Neuronal stem cell (in vitro differentiated cells): ENCODE results near the gene ANO6.

Experiments
- DNase-seq: peaks from one replicate; pipeline ENCODE4 v3.0.0-alpha.2; 2013; ENCODE audit warnings: low spot score
- H2AFZ ChIP-seq: one replicate; pipeline ENCODE4 v1.6.1; 2013; ENCODE audit warnings: mild to moderate bottlenecking, low read length, inconsistent platforms
- H2AK5ac ChIP-seq: 2 replicates; pipeline ENCODE4 v1.6.1; 2013; ENCODE audit warnings: low read depth, mild to moderate bottlenecking, inconsistent platforms, low read length, moderate library complexity, mixed read lengths
- H2BK120ac ChIP-seq: 2 replicates; pipeline ENCODE4 v1.6.1; 2013; ENCODE audit warnings: low read depth, mild to moderate bottlenecking, inconsistent platforms, low read length, moderate library complexity, mixed read lengths
- H2BK12ac ChIP-seq: one replicate; pipeline ENCODE4 v1.6.1; 2013; ENCODE audit warnings: low read length, inconsistent platforms
- H2BK15ac ChIP-seq: 2 replicates; pipeline ENCODE4 v1.6.1; 2013; ENCODE audit warnings: mild to moderate bottlenecking, low read length, inconsistent platforms, mixed read lengths
- H2BK5ac ChIP-seq: one replicate; pipeline ENCODE4 v1.6.1; 2013; ENCODE audit warnings: inconsistent platforms, mild to moderate bottlenecking, low read length, moderate library complexity
- H3K14ac ChIP-seq: one replicate; pipeline ENCODE4 v1.6.1; 2013; ENCODE audit warnings: low read length, inconsistent platforms
- H3K18ac ChIP-seq: 2 replicates; pipeline ENCODE4 v1.6.1; 2013; ENCODE audit warnings: low read length, inconsistent platforms
- H3K23ac ChIP-seq: 2 replicates; pipeline ENCODE4 v1.6.1; 2013; ENCODE audit warnings: low read depth, mild to moderate bottlenecking, mixed read lengths, low read length, inconsistent platforms; ENCODE audit not compliant: poor library complexity
- H3K27ac ChIP-seq: replicated peaks from 3 replicates; pipeline ENCODE4 v1.5.1; 2013; ENCODE audit warnings: low read length, inconsistent platforms
- H3K27me3 ChIP-seq, 3 experiments: 2 replicates each; pipeline ENCODE4 v1.6.1; 2013; ENCODE audit warnings: low read length in 3 of 3, mild to moderate bottlenecking in 2 of 3, inconsistent platforms in 1 of 3, low read depth in 1 of 3, mixed read lengths in 1 of 3, moderate library complexity in 1 of 3; ENCODE audit not compliant: control insufficient read depth in 3 of 3, insufficient read depth in 3 of 3
- H3K36me3 ChIP-seq, 2 donors: replicated peaks in 1 of 2; 2 replicates each; pipeline ENCODE4 v1.6.1; 2013; ENCODE audit warnings: low read length in 2 of 2; ENCODE audit not compliant: control insufficient read depth in 2 of 2, insufficient read depth in 2 of 2
- H3K4ac ChIP-seq: 2 replicates; pipeline ENCODE4 v1.6.1; 2013; ENCODE audit warnings: inconsistent platforms, mild to moderate bottlenecking, low read length, moderate library complexity
- H3K4me1 ChIP-seq, 2 donors: 1 replicate in 1 of 2; 2 replicates in 1 of 2; pipeline ENCODE4 v1.6.1; 2013; ENCODE audit warnings: low read length in 2 of 2, low read depth in 1 of 2; ENCODE audit not compliant: control insufficient read depth in 2 of 2, insufficient read depth in 1 of 2
- H3K4me2 ChIP-seq: one replicate; pipeline ENCODE4 v1.6.1; 2013; ENCODE audit warnings: mild to moderate bottlenecking, low read length, inconsistent platforms; ENCODE audit not compliant: insufficient read depth, poor library complexity, severe bottlenecking
- H3K4me3 ChIP-seq, 2 donors: 2 replicates each; pipeline ENCODE4 v1.5.1; 2013; ENCODE audit warnings: low read length in 2 of 2, mild to moderate bottlenecking in 2 of 2, inconsistent platforms in 1 of 2, moderate library complexity in 1 of 2
- H3K79me1 ChIP-seq: one replicate; pipeline ENCODE4 v1.6.1; 2013; ENCODE audit warnings: low read depth, mild to moderate bottlenecking, inconsistent platforms, low read length, moderate library complexity
- H3K9ac ChIP-seq: one replicate; pipeline ENCODE4 v1.6.1; 2013; ENCODE audit warnings: mild to moderate bottlenecking, low read depth, low read length, inconsistent platforms; ENCODE audit not compliant: poor library complexity
- H3K9me3 ChIP-seq, 2 donors: replicated peaks in 1 of 2; 2 replicates each; pipeline versions ENCODE3 to v1.6.1; 2013; ENCODE audit warnings: low read length in 2 of 2, mild to moderate bottlenecking in 2 of 2, inconsistent platforms in 1 of 2, low read depth in 1 of 2, mixed read lengths in 1 of 2, moderate library complexity in 1 of 2; ENCODE audit not compliant: control insufficient read depth in 2 of 2, insufficient read depth in 1 of 2
- H4K8ac ChIP-seq: one replicate; pipeline ENCODE4 v1.6.1; 2013; ENCODE audit warnings: low read depth, mild to moderate bottlenecking, inconsistent platforms, low read length, moderate library complexity
- H4K91ac ChIP-seq: one replicate; pipeline ENCODE4 v1.6.1; 2013; ENCODE audit warnings: low read length, low read depth, mild to moderate bottlenecking, inconsistent platforms; ENCODE audit not compliant: poor library complexity
- WGBS, 2 donors: extraction: QIAGEN DNeasy Blood & Tissue Kit; methylation state at CpG; one replicate each; pipeline ENCODE4 v1.1.7; 2013; ENCODE audit warnings: missing lambda C conversion rate in 2 of 2, mixed read lengths in 1 of 2; ENCODE audit not compliant: insufficient read length in 2 of 2, insufficient replicate concordance in 1 of 2; ENCODE audit errors: extremely low coverage in 2 of 2; 5-methylcytosine and 5-hydroxymethylcytosine counted together

ANO6 gene

GRCh38 chr12:45192707-45193106 is 23.2 kb upstream of the ANO6 start:
- H3K23ac ChIP-seq: no peak overlapping the region

DNA sequence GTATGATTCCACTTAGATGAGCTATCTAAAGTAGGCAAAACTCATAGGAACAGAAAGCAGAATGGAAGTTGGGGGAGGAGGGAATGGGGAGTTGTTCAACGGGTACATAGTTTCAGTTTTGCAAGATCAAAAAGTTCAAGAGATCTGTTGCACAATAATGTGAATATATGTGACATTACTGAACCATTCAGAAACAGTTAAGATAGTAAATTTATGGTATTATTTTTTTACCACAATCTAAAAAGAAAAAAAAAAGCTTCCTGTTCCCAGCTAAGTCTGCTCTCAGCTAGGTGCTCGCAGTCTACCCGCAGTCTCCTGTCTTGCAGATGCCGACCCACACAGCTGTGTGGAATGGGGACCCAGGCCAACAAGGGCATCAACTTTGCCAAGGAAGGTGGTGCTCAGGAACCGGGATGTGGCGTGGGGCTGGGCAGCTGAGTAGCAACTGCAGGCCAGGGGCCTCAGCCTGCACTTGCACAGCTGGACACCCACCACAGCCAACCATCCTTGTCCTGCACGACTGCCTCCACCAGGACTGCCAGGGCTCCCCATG is 15.3 kb upstream of the ANO6 start:
- peaks cover 0 to 2% of the 10 kb centered on the region in 2 donors for H3K9me3 ChIP-seq

More at GRCh38 chr12:45192707-45193106, 23.2 kb upstream of the ANO6 start:
- Histone ChIP-seq H3K4ac (no peak overlapping the region), H2BK15ac (no peak overlapping the region), H3K4me2 (no peak overlapping the region), H3K18ac (no peak overlapping the region), H3K4me3 (no peak overlapping the region), H3K36me3 (no peaks in the 10 kb centered on the region), H3K79me1 (no peaks in the 10 kb centered on the region), H3K14ac (no peak overlapping the region), H2BK5ac (no peak overlapping the region), H3K27ac (no peak overlapping the region), H3K9me3 (no peaks in the 10 kb centered on the region), H4K8ac (no peak overlapping the region), H2BK12ac (no peak overlapping the region), H3K27me3 (no peaks in the 10 kb centered on the region), H2BK120ac (no peak overlapping the region), H3K4me1 (no peaks in the 10 kb centered on the region), H3K9ac (no peak overlapping the region), H4K91ac (no peak overlapping the region), H2AFZ (no peak overlapping the region), H2AK5ac (no peak overlapping the region)
- no CpG with 5 or more reads among the region's 4 CpGs for WGBS, 2 donors
- DNase-seq: no peak

GRCh38 chr12:45203767-45204166 is 12.1 kb upstream of the ANO6 start:
- Histone ChIP-seq H3K4ac (no peak overlapping the region), H2BK120ac (no peak overlapping the region), H2AK5ac (no peak overlapping the region), H3K9me3 (peaks cover 0 to 2% of the 10 kb centered on the region in 2 donors), H3K4me3 (no peak overlapping the region), H3K36me3 (no peaks in the 10 kb centered on the region), H3K23ac (no peak overlapping the region), H3K4me2 (no peak overlapping the region), H3K79me1 (no peaks in the 10 kb centered on the region), H2BK15ac (no peak overlapping the region), H2AFZ (no peak overlapping the region), H4K91ac (no peak overlapping the region), H3K27me3 (no peaks in the 10 kb centered on the region), H3K9ac (no peak overlapping the region), H2BK5ac (no peak overlapping the region), H2BK12ac (no peak overlapping the region), H4K8ac (no peak overlapping the region), H3K4me1 (no peaks in the 10 kb centered on the region), H3K14ac (no peak overlapping the region), H3K18ac (no peak overlapping the region), H3K27ac (no peak overlapping the region)
- 100% methylated on average over 1 of the region's 1 CpG; no CpG with 5 or more reads in 1 of the 2 donors for WGBS, 2 donors
- no peak for DNase-seq

More for the DNA sequence above, 15.3 kb upstream of the ANO6 start:
- no peaks in the 10 kb centered on the region for H3K27me3 ChIP-seq
- no peak overlapping the region for H3K27ac ChIP-seq
- H4K8ac ChIP-seq: no peak overlapping the region
- peak overlapping the region; percentile 92 for H3K23ac ChIP-seq
- no peak overlapping the region for H3K14ac ChIP-seq
- no peak overlapping the region for H4K91ac ChIP-seq
- H2AK5ac ChIP-seq: no peak overlapping the region
- H3K4me1 ChIP-seq: no peaks in the 10 kb centered on the region
- H2BK120ac ChIP-seq: no peak overlapping the region
- peak overlapping the region; percentile 48 for H2BK12ac ChIP-seq
- no peaks in the 10 kb centered on the region for H3K79me1 ChIP-seq
- H2BK15ac ChIP-seq: no peak overlapping the region
- no CpG with 5 or more reads among the region's 7 CpGs for WGBS, 2 donors
- H3K4ac ChIP-seq: peak overlapping the region; percentile 72
- H3K4me3 ChIP-seq: peak overlapping the region in 1 of 2 donors; percentile 8
- no peak overlapping the region for H2AFZ ChIP-seq
- H3K18ac ChIP-seq: no peak overlapping the region
- no peak for DNase-seq
- no peak overlapping the region for H3K9ac ChIP-seq
- no peak overlapping the region for H3K4me2 ChIP-seq
- H3K36me3 ChIP-seq: no peaks in the 10 kb centered on the region
- H2BK5ac ChIP-seq: no peak overlapping the region

GRCh38 chr12:45204757-45205156 is 11.1 kb upstream of the ANO6 start:
- DNase-seq: no peak
- Histone ChIP-seq H3K9ac (no peak overlapping the region), H3K4ac (no peak overlapping the region), H3K9me3 (peaks cover 0 to 2% of the 10 kb centered on the region in 2 donors), H2BK15ac (no peak overlapping the region), H4K8ac (no peak overlapping the region), H3K4me3 (no peak overlapping the region), H3K36me3 (no peaks in the 10 kb centered on the region), H3K27me3 (no peaks in the 10 kb centered on the region), H2BK120ac (no peak overlapping the region), H3K23ac (no peak overlapping the region), H3K18ac (no peak overlapping the region), H4K91ac (no peak overlapping the region), H2AFZ (no peak overlapping the region), H2BK12ac (no peak overlapping the region), H3K79me1 (no peaks in the 10 kb centered on the region), H3K4me2 (no peak overlapping the region), H2AK5ac (no peak overlapping the region), H3K4me1 (peaks cover 1 to 2% of the 10 kb centered on the region in 2 donors), H3K14ac (no peak overlapping the region), H3K27ac (no peak overlapping the region), H2BK5ac (no peak overlapping the region)
- WGBS, 2 donors: no CpG with 5 or more reads among the region's 3 CpGs
